ENCODE measurements around the gene DNAJC11. TPM values are rescaled to one million over a fixed set of nuclear protein-coding genes. Genes with fewer than 3 reads are reported as not detected.

DNAJC11 gene
- polyA plus RNA-seq, 1 experiment: 41.9 TPM

- ChIA-PET POLR2A (interaction anchor here (1.2 kb wide), 1 partner anchor 16 kb away, joined by 3 read pairs; the partner anchor contains the start of gene DNAJC11), CTCF (interaction anchor here (0.9 to 1.1 kb wide), 4 partner anchors 34 to 384 kb away, joined by 3 to 5 read pairs (median 3); partner anchors contain the start of gene NOL9)
- Histone ChIP-seq H3K27me3 (ENCODE audit: control insufficient read depth, insufficient read depth, low read length) (no peaks in the 10 kb centered on the region), H3K4me3 (ENCODE audit: low read depth, low read length) (no peak overlapping the region), H3K9me3 (ENCODE audit: control insufficient read depth, insufficient read depth, low read length) (no peaks in the 10 kb centered on the region), H3K27ac (ENCODE audit: low read depth, low read length) (no peak overlapping the region)
- DNase-seq (ENCODE audit: low read depth, low spot score): no peak
- TF ChIP-seq CTCF (IDR thresholded peaks at IDR 0.05; ENCODE audit: low read depth, low read length): no peak
Measured at GRCh38 chr1:6685381-6685780, 16.2 kb downstream of the DNAJC11 start.

- CTCF ChIA-PET: interaction anchor here (0.8 kb wide), 1 partner anchor 18 kb away, joined by 4 read pairs; the partner anchor contains the start of gene DNAJC11
- no peaks in the 10 kb centered on the region for H3K9me3 ChIP-seq (ENCODE audit: control insufficient read depth, insufficient read depth, low read length)
- H3K27ac ChIP-seq (ENCODE audit: low read depth, low read length): no peak overlapping the region
- H3K27me3 ChIP-seq (ENCODE audit: control insufficient read depth, insufficient read depth, low read length): no peaks in the 10 kb centered on the region
- TF ChIP-seq CTCF (IDR thresholded peaks at IDR 0.05; ENCODE audit: low read depth, low read length): no peak
- POLR2A ChIA-PET: no interaction called here
- H3K4me3 ChIP-seq (ENCODE audit: low read depth, low read length): no peak overlapping the region
- no peak for DNase-seq (ENCODE audit: low read depth, low spot score)
Measured at GRCh38 chr1:6683434-6683833, 18.2 kb downstream of the DNAJC11 start.

- no peak for DNase-seq (ENCODE audit: low read depth, low spot score)
- POLR2A ChIA-PET: no interaction called here
- no peaks in the 10 kb centered on the region for H3K9me3 ChIP-seq (ENCODE audit: control insufficient read depth, insufficient read depth, low read length)
- H3K4me3 ChIP-seq (ENCODE audit: low read depth, low read length): no peak overlapping the region
- CTCF ChIA-PET: interaction anchor here (1.3 kb wide), 1 partner anchor 25 kb away, joined by 4 read pairs; the partner anchor contains the start of gene DNAJC11
- no peak for TF ChIP-seq CTCF (IDR thresholded peaks at IDR 0.05; ENCODE audit: low read depth, low read length)
- H3K27ac ChIP-seq (ENCODE audit: low read depth, low read length): no peak overlapping the region
- no peaks in the 10 kb centered on the region for H3K27me3 ChIP-seq (ENCODE audit: control insufficient read depth, insufficient read depth, low read length)
Measured at GRCh38 chr1:6675941-6676340, 25.7 kb downstream of the DNAJC11 start.

DNA sequence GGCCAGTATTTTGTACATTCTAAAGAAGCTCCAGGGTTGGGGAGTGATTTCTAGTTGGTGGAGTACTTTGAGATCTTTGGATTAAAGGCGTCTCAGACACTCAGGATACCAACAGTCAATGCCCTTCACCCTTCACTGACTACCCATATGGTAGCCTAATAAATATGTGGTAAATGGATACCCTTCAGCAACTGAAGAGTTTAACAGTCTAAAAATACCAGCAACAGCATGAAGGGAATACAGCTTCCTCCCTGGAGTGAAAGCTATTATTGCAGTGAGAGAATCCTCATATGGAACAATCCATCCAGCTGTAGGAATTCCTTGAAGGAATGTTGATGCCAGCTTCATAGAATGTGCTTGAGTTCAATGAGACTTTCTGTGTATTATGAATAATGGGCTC, 26.8 kb downstream of the DNAJC11 start:
- ChIA-PET POLR2A (no interaction called here), CTCF (interaction anchor here (0.6 to 0.8 kb wide), 3 partner anchors 27 to 466 kb away, joined by 3 to 9 read pairs (median 7); partner anchors contain the start of gene DNAJC11)

More for the DNA sequence above, 26.8 kb downstream of the DNAJC11 start:
- Histone ChIP-seq H3K27me3 (ENCODE audit: control insufficient read depth, insufficient read depth, low read length) (no peaks in the 10 kb centered on the region), H3K4me3 (ENCODE audit: low read depth, low read length) (no peak overlapping the region), H3K27ac (ENCODE audit: low read depth, low read length) (no peak overlapping the region), H3K9me3 (ENCODE audit: control insufficient read depth, insufficient read depth, low read length) (no peaks in the 10 kb centered on the region)
- DNase-seq (ENCODE audit: low read depth, low spot score): no peak
- TF ChIP-seq CTCF (IDR thresholded peaks at IDR 0.05; ENCODE audit: low read depth, low read length): no peak
